VCaP (cell line): Measurements from ENCODE around the gene CHD8.
A peak's percentile ranks its signal among the peaks of the same experiment; 100 is the strongest.

Experiments
- H3K27ac ChIP-seq: fragments of 450-650 bp; 2 replicates; pipeline ENCODE4 v1.5.1; 2017
- TF ChIP-seq, protein P1 (sequence below): fragments of 450-650 bp; conservative IDR thresholded peaks from 2 replicates; pipeline ENCODE4 v1.5.1; 2017; ENCODE audit warnings: mild to moderate bottlenecking, moderate library complexity

Gene CHD8

GRCh38 chr14:21398901-21399300, 57.0 kb downstream of the CHD8 start:
- H3K27ac ChIP-seq, result no peak overlapping the region
- TF ChIP-seq, protein P1, sequence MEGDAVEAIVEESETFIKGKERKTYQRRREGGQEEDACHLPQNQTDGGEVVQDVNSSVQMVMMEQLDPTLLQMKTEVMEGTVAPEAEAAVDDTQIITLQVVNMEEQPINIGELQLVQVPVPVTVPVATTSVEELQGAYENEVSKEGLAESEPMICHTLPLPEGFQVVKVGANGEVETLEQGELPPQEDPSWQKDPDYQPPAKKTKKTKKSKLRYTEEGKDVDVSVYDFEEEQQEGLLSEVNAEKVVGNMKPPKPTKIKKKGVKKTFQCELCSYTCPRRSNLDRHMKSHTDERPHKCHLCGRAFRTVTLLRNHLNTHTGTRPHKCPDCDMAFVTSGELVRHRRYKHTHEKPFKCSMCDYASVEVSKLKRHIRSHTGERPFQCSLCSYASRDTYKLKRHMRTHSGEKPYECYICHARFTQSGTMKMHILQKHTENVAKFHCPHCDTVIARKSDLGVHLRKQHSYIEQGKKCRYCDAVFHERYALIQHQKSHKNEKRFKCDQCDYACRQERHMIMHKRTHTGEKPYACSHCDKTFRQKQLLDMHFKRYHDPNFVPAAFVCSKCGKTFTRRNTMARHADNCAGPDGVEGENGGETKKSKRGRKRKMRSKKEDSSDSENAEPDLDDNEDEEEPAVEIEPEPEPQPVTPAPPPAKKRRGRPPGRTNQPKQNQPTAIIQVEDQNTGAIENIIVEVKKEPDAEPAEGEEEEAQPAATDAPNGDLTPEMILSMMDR, result no peak

GRCh38 chr14:21395450-21395849, 60.5 kb downstream of the CHD8 start:
- H3K27ac ChIP-seq, result no peak overlapping the region; the same call in 1 of the 2 replicates
- TF ChIP-seq, protein P1, result peak; percentile 51

DNA sequence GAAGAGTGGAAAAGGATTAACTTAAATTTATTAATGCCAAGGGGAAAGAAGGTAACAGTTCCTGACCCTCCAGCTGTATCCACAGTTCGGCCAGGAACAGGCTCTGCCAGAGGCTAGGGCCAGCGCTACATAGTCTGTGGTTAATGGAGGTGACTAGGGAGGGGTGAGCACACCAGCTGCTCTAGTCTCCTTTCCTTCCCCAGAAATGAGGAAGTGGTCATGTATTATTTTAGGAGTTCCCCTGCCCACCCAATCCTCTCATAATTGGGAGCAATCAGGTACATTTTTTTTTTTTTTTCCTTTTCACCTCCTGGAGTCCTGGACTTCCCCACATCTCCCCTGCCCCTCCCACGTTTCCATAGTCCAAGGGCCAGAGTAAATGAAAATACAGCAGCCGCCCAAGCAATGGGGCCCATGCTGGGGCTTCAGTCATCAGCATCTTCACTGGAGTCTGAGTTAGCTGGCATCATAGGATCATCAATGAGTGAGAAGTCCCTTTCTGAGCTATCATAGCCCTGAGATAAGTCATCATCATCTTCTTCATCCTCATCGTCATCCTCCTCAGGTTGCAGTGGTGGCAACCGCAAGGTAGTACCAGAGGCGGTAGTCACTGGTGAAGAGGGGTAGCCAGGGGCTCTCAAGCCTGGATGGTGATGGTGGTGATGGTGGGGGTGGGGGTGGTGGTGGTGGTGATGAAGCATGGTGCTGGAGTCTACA, 70.6 kb downstream of the CHD8 start:
- peak overlapping the region; percentile 95 for H3K27ac ChIP-seq

GRCh38 chr14:21384494-21384851, 71.5 kb downstream of the CHD8 start:
- TF ChIP-seq, protein P1, result no peak
- H3K27ac ChIP-seq, result peak overlapping the region; percentile 95

More for the DNA sequence above, 70.6 kb downstream of the CHD8 start:
- TF ChIP-seq, protein P1, result no peak

- TF ChIP-seq, protein P1, result no peak
- H3K27ac ChIP-seq, result peak within 1 kb of the TSS; percentile 95
Observed at GRCh38 chr14:21383848-21384493, 72.0 kb downstream of the CHD8 start, which contains the start of gene SUPT16H. Gene SUPT16H (minus strand): TSS chr14:21384019. CDS start chr14:21383927, 92 bp downstream.

DNA sequence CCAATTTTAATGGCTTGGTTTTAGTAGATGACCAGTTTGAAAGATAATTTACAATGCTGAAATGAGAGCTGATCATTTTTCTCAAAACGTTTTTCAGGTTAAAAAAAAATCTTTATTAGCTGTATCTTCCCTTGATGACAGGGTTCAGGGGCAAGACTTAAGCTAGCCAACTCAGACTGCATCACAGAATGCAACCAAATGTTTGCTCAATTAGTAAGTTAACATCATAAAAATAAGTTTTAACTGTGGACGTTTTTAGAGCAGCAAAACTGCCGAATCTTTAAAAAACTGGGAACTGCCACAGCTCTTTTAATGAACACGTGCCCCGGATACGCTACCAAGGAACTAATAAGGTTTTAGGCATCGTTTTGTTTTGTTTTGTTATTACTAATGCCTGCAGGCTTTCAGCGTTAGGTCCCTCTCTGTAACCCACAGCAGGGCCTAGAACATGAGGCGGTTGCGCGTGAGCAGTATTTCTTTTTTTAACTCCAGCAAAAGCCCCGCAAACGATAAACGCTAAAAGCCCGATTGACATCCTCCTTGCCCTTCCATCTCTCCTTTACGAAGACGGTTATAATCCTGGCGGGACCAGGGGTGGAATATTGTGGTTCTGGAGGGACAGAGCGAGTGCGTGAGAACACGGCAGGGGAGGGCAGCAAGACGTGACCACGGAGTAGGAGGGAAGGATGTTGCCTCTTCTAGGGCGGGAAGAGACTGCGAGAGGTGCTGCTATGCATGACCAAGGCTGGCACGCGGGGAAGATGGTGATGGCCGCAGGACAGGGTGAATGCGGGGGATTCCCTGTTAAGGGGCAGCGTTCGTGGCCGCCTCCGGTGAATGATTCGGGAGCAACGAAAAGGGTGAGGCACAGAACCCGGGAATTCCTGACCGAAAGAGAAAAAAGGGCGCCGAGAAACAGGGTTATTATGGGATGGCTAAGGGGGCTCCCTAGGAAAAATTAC, 72.8 kb downstream of the CHD8 start:
- TF ChIP-seq, protein P1, result no peak
- peak overlapping the region; percentile 95 for H3K27ac ChIP-seq

DNA sequence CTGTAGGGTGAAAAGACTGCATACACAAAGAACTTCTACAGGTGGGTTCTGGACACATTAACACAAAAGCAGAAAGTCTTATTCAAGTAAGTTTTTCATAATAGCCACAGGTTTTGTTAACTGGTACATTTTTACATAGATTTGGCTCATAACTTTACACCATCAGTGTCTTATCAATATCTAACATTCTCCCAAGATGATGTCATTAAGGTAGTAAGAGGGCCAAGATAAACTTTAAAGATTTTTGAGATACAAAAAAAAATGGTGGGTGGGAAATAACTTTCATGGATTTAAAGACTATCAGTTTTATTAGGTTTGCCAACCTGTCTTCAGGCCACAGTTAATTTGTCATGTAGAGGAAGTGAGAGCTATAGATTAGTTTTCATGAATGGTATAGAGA, 73.8 kb downstream of the CHD8 start:
- peak overlapping the region; percentile 95 for H3K27ac ChIP-seq
- TF ChIP-seq, protein P1, result no peak
